ENCODE measurements around the gene ITGB1BP1. TPM values are rescaled to one million over a fixed set of nuclear protein-coding genes. Genes with fewer than 3 reads are reported as not detected.

Gene ITGB1BP1
- total RNA-seq, 1 experiment from 2014 or later = 93.1 TPM

- H3K36me3 Mint-ChIP-seq (ENCODE audit: insufficient read depth, unreplicated experiment) = peaks cover 62% of the 10 kb centered on the region
- CTCF ChIA-PET = no interaction called here
- no TSS peak for BruUV-seq (replicated peaks)
- DNase-seq = no peak
- H3K4me3 Mint-ChIP-seq (ENCODE audit: low read depth, unreplicated experiment) = no peak overlapping the region
- TF ChIP-seq CTCF (IDR thresholded peaks at IDR 0.05; ENCODE audit: unreplicated experiment) = no peak
- intact Hi-C loops (cut with micrococcal nuclease; ENCODE audit: unreplicated experiment) = no loop called here
- no peak overlapping the region for H3K27ac Mint-ChIP-seq (ENCODE audit: unreplicated experiment)
- no peaks in the 10 kb centered on the region for H3K9me3 Mint-ChIP-seq (ENCODE audit: low read depth, unreplicated experiment)
- no peaks in the 10 kb centered on the region for H3K27me3 Mint-ChIP-seq (ENCODE audit: unreplicated experiment)
- no peaks in the 10 kb centered on the region for H3K4me1 Mint-ChIP-seq (ENCODE audit: low read depth, unreplicated experiment)
Observed at GRCh38 chr2:9404451-9404850, 18.9 kb downstream of the ITGB1BP1 start.

- TF ChIP-seq CTCF (IDR thresholded peaks at IDR 0.05; ENCODE audit: unreplicated experiment) = no peak
- Mint-ChIP-seq H3K9me3 (ENCODE audit: low read depth, unreplicated experiment) (no peaks in the 10 kb centered on the region), H3K4me3 (ENCODE audit: low read depth, unreplicated experiment) (no peak overlapping the region), H3K27ac (ENCODE audit: unreplicated experiment) (no peak overlapping the region), H3K27me3 (ENCODE audit: unreplicated experiment) (no peaks in the 10 kb centered on the region), H3K36me3 (ENCODE audit: insufficient read depth, unreplicated experiment) (peaks cover 61% of the 10 kb centered on the region), H3K4me1 (ENCODE audit: low read depth, unreplicated experiment) (no peaks in the 10 kb centered on the region)
- CTCF ChIA-PET = no interaction called here
- intact Hi-C loops (cut with micrococcal nuclease; ENCODE audit: unreplicated experiment) = no loop called here
- DNase-seq = no peak
- TSS peak; percentile 34 for BruUV-seq (replicated peaks)
Observed at GRCh38 chr2:9403924-9404323, 19.4 kb downstream of the ITGB1BP1 start.

GRCh38 chr2:9401646-9402371 is 21.5 kb downstream of the ITGB1BP1 start:
- Mint-ChIP-seq H3K4me1 (ENCODE audit: low read depth, unreplicated experiment) (no peaks in the 10 kb centered on the region), H3K27ac (ENCODE audit: unreplicated experiment) (no peak overlapping the region), H3K36me3 (ENCODE audit: insufficient read depth, unreplicated experiment) (peaks cover 52% of the 10 kb centered on the region), H3K27me3 (ENCODE audit: unreplicated experiment) (no peaks in the 10 kb centered on the region), H3K4me3 (ENCODE audit: low read depth, unreplicated experiment) (no peak overlapping the region), H3K9me3 (ENCODE audit: low read depth, unreplicated experiment) (no peaks in the 10 kb centered on the region)
- BruUV-seq (replicated peaks) = no TSS peak
- DNase-seq = no peak
- intact Hi-C loops (cut with micrococcal nuclease; ENCODE audit: unreplicated experiment) = no loop called here
- CTCF ChIA-PET = interaction anchor here (0.6 to 0.7 kb wide), 2 partner anchors 16 to 162 kb away, joined by 3 to 5 read pairs; no protein-coding TSS in a partner anchor
- TF ChIP-seq CTCF (IDR thresholded peaks at IDR 0.05; ENCODE audit: unreplicated experiment) = no peak

GRCh38 chr2:9401059-9401547 is 22.2 kb downstream of the ITGB1BP1 start:
- no peak for DNase-seq
- no peaks in the 10 kb centered on the region for H3K27me3 Mint-ChIP-seq (ENCODE audit: unreplicated experiment)
- CTCF ChIA-PET = no interaction called here
- no TSS peak for BruUV-seq (replicated peaks)
- intact Hi-C loops (cut with micrococcal nuclease; ENCODE audit: unreplicated experiment) = no loop called here
- peaks cover 49% of the 10 kb centered on the region for H3K36me3 Mint-ChIP-seq (ENCODE audit: insufficient read depth, unreplicated experiment)
- H3K9me3 Mint-ChIP-seq (ENCODE audit: low read depth, unreplicated experiment) = no peaks in the 10 kb centered on the region
- H3K4me3 Mint-ChIP-seq (ENCODE audit: low read depth, unreplicated experiment) = no peak overlapping the region
- H3K27ac Mint-ChIP-seq (ENCODE audit: unreplicated experiment) = no peak overlapping the region
- TF ChIP-seq CTCF (IDR thresholded peaks at IDR 0.05; ENCODE audit: unreplicated experiment) = no peak
- no peaks in the 10 kb centered on the region for H3K4me1 Mint-ChIP-seq (ENCODE audit: low read depth, unreplicated experiment)
